GM21737 (cell line): Measurements from ENCODE around the gene CEP250.
A peak's percentile ranks its signal among the peaks of the same experiment; 100 is the strongest.
"Not testable (repeated sequence)": the region's sequence is repeated elsewhere in the genome, so short reads cannot be mapped to it uniquely, and the experiment has no call there.

Source experiments
- ATAC-seq: cut with Tn5 transposase; IDR thresholded peaks from one replicate; pipeline ENCODE4 v1.9.1; 2021; ENCODE audit warnings: mild to moderate bottlenecking, moderate library complexity; ENCODE audit not compliant: unreplicated experiment

Gene CEP250

DNA sequence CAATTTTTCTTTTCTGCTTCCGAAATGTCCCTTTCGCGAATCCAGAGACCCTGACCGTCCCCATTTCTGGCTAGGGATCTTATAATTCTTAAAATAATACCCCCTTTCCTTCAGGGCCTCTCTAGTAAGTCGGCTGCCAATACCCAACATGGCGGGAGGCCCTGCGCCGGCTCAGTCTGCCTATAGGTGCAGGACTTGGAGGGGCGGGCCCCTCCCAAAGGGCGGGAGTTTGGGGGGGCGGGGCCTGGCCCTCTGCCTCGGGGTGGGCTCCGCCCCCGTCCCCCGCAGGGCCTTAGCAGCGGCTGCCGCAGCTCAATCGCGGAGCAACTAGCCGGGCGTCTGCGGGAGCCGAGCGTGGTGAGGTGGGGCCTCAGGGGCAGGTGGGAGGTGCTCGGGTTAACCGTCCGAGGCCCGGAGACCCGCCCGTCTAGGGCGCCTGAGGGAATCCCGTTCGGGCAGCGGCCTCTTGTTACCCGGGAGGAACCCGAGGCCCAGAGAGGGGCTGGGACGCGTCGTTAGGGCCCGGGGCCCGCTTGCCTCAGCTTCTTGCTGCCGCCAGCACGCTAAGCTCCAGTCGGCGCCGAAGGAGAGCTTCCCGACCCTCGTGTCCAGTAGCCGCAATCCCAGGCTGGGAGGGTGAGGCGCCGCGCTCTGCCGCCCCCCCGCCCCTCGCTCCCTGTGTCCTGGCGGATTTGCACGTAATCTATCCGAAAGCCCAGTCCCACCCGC is at the start of gene CEP250:
TSS of gene CEP250 (plus strand) at position 718 of the 729 bp plus-strand sequence. CDS start 6,770 bp downstream, outside the sequence.
- ATAC-seq: peak; percentile 90

GRCh38 chr20:35405775-35406174 is 49.6 kb upstream of the CEP250 start:
- ATAC-seq: no peak

GRCh38 chr20:35408270-35408669 is 47.1 kb upstream of the CEP250 start:
- ATAC-seq: no peak

GRCh38 chr20:35409542-35409941 is 45.9 kb upstream of the CEP250 start:
- ATAC-seq: no peak

GRCh38 chr20:35410613-35411012 is 44.8 kb upstream of the CEP250 start:
- ATAC-seq: no peak

DNA sequence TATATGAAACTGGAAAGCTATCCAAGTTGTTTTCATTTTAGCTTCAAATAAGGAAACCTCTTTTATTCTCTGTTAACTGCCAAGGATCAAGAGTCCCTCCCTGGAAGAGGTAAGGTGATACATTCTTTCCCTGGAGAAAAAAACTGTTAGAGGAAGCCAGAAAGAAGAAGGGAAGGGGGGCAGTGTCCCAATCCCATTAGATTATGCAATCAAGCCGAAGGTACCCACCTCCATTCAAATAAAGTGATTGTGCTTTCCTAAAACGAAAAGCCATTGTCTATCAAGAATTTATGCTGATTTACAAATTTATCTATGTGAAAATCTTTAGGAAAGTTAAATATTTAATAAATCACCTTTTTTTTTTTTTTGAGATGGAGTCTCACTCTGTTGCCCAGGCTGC is 34.1 kb upstream of the CEP250 start:
- no peak for ATAC-seq

- ATAC-seq: no peak
Observed at GRCh38 chr20:35431621-35432429, 23.6 kb upstream of the CEP250 start.

DNA sequence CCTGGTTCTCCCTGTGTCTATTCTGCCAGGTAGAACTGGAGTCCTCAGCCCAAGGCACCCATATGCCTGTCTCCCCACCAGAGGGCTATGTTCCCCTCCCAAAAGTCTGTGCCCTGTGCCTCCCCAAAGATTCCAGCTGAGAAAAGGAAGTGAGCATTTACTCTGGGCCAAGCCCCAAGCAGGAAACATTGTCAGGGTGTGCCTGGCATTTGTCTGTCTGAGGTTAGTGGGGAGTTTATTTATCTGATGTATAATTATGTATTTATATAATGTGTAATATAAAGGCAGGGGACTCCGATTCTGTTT is 23.0 kb upstream of the CEP250 start:
- no peak for ATAC-seq

DNA sequence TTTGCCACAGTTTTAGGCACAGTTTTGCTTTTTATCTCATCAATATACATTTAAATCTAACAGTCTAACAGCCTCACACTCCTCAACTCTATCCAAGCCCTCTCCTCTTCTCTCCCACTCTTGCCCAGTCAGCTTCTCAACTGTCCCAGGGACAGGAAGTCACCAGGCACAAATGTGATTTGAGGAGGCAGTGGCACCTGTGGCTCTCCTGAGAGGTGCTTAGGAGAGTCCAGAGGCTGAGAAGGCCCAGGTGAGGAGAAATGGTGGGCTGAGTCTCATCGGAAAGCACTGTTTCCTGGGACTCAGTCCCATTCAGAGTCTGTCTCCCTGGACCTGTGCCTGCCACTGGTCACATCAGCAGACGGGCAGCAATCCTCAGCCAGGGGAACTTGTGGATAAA is 22.1 kb upstream of the CEP250 start:
- no peak for ATAC-seq

GRCh38 chr20:35434085-35435005 is 21.1 kb upstream of the CEP250 start:
- ATAC-seq: no peak

GRCh38 chr20:35436177-35436573 is 19.2 kb upstream of the CEP250 start:
- ATAC-seq: no peak

DNA sequence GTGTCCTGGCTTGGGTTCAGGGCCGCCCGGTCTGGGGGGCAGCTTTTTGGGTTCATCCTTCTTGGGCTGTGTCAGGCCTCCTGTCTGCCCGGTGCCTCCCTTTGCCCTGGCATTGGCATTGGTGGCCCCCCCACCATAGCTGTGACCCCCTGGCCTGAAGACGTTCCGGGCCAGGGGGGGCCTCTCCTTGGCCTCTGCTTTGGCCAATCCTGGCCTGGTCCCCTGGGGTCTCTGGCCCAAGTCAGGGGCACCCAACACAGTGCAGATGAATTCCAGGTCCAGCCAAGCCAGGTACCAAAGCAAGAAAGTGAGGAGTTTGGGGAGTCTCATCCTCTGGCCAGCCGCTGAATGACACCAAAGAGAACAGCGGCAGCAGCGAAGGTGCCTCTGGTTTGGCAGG is 17.8 kb upstream of the CEP250 start:
- ATAC-seq: no peak

DNA sequence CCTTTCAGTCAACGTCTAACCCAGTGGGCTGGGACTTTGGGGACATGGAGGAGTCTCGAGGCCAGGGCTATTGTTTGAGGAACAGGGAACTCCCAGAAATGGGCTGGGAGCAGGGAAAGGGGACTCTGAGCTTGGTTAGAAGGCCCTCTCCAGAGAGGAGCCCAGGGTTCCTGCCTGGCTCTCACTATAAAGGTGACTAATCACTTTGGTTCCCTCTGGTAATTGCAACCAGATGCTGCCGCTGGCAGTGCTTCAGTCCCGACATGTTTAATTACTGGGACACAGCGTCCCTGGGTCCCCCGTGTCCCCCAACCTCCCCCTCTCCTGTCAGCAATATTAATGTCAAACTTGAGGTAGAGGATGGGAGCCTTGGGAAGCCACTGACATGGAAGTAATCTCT is 12.4 kb upstream of the CEP250 start:
- ATAC-seq: no peak

DNA sequence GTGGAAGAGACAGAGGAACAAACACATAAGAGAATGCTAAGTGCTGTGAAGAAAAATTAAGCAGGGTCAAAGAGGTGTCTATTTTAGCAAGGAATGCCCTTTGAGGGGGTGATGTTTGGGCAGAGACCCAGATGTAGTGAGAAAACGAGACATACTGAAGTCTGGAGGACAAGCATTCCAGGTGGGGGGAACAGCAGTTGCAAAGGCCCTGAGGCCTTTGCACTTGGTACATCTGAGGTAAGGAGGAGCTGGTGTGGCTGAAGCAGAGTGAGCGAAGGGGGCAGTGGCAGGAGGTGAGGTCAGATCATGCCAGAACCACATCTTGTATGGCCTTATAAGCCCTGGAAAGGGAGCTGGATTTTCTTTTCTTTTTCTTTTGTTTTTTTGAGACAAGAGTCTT is 11.2 kb upstream of the CEP250 start:
- ATAC-seq: no peak

- ATAC-seq: no peak
Observed at GRCh38 chr20:35446356-35447078, 8.9 kb upstream of the CEP250 start.

- peak; percentile 65 for ATAC-seq
Observed at GRCh38 chr20:35447082-35447789, 8.2 kb upstream of the CEP250 start.

DNA sequence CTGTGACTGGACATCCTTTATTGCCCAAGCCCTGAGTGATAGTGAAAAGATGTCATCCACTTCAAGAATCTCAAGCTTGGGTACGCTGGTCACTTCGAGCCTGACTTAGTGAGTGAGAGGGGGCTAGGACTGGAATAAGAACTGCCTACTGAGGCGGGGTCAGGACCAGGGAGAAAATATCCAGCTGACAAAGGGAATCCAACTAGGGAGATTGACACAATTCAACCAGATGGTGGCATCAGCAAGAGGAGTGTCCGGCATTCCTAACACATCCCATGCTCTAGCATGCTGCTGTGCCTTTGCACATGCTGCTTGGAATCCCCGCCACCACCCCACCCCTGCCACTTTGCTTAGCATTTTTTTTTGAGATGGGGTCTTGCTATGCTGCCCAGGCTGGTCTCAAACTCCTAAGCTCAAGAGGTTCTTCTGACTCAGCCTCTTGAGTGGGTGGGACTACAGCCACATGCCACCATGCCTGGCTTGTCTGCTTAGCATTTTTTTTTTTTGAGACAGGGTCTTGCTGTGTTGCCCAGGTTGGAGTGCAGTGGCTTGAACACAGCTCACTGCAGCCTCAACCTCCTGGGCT is 6.5 kb upstream of the CEP250 start:
- no peak for ATAC-seq

DNA sequence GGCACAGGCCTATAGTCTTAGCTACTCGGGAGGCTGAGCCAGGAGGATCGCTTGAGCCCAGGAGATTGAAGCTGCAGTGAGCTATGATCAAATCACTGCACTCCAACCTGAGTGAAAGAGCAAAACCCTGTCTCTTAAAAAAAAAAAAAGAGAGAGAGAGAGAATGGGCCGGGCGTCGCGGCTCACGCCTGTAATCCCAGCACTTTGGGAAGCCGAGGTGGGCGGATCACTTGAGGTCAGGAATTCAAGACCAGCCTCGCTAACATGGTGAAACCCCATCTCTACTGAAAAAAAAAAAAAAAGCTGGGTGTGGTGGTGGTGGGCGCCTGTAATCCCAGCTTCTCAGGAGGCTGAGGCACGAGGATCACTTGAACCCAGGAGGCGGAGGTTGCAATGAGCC is 5.5 kb upstream of the CEP250 start:
- not testable (repeated sequence) for ATAC-seq

- ATAC-seq: no peak
Observed at GRCh38 chr20:35451295-35451694, 4.1 kb upstream of the CEP250 start.

- ATAC-seq: no peak
Observed at GRCh38 chr20:35453647-35454046, 1.8 kb upstream of the CEP250 start.
